ENCODE data around the gene NRXN3.

The NRXN3 gene

DNA sequence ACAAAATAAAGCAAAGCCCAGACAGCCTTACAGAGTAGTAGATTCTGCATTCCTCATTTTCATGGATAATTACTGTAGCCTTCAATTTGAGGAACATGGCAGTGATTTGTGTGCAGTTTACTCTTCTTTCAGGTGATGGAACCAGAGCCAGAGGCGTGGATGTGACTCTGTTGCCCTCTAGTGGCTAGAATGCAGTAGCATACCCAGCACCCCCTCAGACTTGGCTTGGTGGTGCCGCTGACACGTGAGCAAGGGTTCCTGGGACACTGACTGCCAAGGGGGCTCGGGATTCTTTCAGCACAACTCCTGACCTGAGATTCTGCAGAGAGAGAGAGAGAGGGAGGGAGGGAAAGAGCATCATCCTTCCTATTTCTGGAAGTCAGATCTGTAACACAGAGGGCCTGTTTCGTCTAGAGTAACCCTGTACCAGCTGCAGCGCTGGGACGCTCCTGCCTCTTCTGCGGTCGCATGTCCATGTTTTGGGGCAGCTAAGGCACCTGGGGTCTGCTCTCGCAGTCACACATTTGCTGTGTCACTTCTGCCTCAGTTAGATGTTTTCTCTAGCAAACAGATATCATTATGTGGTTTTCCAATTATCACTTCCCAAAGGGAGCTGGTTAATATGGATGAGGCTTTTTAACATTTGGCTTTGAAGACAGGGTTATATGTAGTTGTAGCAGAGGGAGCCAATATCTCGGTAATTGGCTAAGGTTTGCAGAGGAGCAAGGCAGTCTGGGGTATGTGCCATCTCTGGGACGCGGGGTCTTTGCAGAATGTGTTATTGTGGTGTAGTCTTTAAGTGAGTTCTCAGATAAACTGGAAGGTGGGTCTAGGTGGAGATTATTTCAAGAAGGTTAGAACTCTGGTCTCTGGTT is 428.1 kb downstream of the NRXN3 start:
- peak; percentile 56 for DNase-seq

DNA sequence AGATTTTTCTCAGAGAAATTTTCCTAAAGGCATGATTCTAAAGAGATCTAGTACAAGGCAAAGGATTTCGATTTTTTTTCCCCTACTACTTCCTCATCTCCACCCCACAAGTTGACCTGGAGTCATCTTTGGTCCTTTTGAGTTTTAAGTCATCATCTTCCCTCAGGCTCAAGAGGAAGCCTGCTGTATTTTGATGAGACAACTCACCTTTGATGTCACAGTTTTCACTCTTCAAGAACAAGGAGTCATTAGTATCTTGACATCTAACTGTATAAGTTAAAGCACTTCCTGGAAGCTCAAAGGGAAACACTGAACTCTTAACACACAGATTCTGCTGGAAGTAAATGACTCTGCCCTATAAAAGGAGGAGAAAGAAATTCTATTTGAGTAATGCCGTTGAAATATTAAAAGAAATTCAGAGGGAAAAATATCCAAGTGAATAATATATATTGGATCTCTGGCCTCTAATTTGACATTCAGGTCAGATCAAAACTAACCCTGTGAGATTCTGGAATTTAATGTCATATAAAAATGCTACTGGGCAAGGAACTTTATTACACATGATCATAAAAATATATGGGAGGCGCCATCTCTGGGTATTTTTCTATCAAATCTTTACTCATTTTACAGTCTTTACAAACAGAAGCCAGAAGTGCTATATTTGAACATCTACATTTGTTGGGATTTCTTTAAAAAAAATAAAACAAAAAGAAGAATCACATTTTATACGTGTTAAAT is 435.0 kb downstream of the NRXN3 start:
- no peak for DNase-seq

DNA sequence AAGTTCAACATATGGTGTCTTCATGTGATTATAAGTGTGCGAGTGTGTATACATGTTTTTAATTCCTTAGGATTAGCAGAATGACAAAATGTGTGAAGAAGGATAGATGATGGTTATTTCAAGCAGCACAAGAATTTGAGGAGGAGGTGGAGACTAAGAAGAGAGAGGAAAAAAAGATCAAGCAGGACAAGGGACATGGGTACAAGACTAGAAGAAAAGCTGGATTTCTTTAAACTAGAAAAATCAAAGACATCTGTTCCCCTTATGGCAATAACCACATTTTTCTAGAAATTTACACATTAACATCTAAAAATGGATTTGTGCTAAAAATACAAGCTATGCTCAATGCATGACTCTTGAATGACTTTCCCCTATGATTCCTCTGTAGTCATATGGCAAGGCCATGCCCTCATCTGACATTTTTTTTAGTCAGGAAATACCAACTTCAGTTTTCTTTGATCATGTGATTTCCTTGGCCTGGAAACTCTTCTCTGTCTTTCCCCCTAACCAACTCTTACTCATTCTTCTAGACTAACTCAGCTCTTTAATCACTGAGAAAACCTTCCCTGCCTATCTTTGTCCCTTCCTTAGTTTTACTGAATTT is 435.8 kb downstream of the NRXN3 start:
- DNase-seq = no peak

DNA sequence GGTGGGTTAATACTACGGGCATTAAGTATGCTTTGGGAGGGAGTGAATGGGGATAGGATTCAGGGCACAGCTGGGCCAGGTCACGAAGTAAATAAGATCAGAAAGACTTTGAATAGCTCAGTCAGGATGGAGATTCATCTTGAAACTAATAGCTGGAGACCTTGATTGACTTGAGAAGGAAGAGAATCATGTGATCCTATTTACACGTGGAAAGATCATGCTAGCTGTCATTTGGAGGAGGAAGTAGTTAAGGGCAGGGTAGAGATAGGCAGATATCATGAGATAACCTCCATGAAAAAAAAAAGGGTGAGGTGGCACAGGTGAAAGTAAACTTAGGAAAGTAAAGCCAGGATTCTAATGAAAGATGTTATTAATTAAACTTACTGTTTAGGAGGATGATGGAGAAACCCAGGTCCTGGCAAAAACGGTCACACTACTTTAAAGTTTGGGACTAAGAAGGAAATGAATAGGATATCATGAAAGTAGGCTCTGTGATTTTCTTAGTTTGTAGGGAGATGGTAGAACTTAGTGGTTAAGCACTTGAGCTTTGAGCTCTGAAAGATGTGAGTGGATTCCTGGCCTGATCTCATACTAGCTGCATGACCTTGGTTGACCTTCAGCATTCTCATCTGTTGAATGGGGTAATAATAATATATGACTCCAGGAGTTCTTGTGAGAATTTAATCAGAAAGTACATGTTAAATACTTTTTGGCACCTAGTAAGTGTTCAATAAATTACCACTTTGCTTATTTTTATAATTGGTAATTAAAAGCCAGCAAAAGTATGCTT is 439.0 kb downstream of the NRXN3 start:
- no peak for DNase-seq

DNA sequence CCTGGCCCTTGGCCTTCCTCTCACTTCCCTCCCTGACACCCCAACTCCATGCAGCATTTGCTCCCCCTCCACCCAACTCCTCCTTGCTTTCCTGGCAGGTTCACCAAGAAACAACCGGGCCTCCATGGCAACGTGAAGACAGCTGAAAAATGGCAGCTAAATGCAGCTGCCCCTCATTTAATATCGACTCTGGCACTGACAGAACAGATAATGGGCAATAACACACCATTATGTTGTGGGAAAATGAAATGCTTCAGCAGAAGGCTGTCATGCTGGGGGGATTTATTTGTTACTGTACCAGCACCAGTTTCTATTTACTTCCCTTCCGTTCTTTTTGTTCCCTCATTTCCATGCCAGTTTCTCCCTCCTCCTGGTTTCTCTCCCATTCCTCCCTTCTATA is 440.8 kb downstream of the NRXN3 start:
- no peak for DNase-seq

DNA sequence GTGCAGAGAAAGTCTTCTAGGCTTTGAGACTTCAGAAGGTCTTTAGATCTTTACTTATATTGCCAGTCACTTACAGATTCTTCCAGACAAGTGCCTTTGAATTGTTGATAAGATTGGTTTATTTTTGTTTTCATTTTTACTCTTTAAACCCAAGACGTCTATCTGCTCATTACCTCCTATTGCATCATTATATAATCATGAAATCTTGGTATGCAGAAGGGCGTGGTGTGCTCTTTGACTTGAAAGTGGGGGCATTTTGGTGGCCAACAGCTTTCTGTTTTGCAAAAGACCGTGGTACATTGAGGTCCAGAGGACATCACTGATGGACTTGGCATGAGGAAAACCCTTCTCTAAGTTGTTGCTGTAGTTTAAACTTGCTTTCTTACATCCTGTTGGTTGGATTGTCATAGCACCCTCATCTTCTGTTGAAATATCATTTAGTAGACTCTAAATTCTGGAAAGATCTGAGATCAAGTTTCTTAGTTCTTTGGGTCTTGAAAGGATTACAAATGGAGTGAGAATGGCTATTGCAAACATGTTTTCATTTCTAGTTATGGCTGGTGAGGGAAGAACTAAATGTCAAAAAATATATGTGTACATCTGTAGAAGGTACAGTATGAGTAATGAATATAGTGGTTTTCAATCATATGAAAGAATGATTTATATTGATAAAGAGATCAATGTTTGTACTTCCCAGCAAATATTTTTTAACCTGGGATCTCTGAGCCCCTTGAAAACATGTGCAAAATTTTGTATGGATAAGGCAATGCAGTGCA is 441.8 kb downstream of the NRXN3 start:
- no peak for DNase-seq

DNA sequence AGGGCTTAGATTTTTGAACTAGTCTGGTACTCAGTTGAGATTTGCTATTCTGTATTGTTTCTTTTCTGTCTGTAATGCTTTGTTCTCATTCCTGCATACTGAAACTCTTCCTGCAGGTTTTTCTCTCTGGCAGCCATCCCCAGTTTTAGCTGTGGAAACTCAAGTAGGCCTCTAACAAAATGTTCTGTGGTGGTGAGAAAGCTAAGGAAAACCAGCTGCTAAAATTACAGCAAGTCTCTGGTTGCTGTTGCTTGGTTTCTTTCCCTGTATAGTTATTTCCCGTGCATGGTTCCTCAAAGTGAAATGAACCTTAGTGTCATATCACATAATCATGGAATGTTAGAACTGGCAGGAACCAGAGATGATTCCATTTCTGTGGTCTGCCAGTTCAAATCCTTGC is 442.5 kb downstream of the NRXN3 start:
- no peak for DNase-seq

DNA sequence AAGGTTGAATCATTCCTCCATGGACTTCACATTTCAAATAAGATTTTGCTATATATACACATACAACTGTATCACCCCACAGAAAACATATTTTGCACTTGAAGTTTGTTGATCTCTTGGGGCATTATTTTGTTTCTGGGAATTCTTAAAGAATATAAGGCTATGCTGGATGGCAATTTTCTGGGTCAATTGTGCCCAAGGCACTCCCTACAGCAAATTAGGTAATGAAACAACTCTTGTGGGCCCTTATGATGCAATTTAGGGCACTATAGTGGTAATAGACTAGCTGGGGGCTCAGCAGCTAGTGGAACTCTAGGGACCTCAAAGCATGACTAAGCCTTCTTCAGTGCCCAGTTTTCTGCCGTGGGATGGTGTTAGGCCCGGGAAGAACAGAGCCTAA is 444.4 kb downstream of the NRXN3 start:
- no peak for DNase-seq

DNA sequence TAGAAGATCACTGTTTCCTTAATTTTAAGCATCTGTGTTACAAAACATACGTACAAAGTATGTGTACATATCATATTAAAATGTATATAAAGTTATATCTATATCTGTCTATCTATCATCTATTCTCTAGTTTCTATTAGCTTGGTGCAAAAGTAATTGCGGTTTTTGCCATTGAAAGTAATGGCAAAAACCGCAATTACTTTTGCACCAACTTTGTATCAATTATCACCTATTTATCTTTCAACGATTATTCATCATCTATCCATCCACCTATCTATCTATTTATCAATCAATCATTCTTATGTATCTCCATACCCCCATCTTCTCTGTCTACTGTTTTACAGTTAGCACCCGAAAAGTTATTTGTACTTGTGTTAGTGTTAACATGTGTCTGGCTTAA is 447.6 kb downstream of the NRXN3 start:
- no peak for DNase-seq

DNA sequence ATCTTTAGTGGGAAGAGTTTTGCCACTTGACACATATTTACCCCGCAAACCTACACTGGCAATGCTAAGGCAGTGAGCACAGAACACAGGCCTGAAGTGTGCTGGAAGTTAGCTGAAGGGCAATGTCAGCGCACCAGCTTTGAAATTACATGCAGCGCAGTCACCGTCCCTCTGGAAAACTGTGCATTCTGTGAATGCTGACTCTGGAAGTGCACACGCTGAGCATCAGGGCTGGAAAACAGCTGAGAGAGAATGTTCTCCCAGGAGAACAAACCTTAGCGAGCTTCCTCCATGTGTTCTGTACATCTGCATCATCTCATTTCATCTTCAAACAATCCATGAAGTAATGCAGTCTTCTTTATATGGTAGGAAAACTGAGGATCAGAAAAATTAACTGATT is 448.2 kb downstream of the NRXN3 start:
- DNase-seq = no peak

DNA sequence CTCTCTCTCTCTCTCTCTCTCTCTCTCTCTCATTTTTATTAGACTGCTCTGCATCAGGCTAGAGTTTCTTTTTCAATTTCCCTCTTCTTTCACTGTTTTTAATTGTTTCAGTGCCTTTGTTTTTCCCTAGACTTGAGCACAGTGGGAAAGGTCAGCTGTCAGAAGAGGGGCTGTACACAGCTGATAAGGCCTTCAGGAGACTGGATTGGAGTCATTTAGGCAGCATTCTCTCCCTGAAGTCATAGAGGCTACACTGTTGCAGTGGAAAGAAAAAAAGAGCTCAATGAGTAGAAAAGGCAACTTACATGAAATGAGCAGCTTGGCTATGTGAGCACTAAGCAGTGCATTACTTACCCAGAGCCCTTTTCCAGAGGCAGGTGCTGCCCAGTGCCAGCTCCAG is 456.9 kb downstream of the NRXN3 start:
- DNase-seq = no peak

DNA sequence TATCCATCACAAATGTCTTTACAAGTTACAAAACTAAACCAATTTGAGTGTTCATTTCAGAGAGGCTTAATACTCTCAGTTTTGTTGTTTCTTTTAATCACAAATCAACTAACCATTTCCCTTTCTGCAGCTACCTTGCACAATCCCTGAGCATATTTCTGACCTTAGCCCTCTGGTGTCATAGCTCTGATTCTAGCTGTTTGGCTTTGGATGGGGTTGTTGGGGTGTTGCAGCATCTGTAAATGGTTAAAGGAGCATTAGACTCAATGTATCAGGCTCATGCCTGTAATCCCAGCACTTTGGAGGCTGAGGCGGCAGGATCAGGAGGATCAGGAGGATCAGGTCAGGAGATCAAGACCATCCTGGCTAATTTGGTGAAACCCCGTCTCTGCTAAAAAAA is 461.4 kb downstream of the NRXN3 start:
- DNase-seq = no peak

DNA sequence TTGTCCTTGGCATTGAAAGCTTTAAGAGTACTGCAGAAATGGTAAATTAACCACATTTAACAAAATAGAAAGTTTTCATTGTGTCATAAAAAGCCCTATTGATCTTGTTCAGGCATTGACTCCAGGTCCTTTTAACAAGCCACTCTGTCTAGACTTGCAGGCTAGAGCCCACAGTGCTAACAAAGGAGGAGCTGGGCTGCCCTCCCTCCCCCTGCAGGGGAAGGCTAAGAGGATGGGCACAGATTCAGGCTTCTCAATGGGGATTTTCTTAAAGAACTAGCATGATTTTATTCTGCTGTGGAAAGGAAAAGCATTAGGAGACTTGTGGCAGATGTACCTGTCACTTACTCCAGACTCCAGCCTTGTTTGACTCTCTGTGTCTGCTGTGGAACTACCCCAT is 463.6 kb downstream of the NRXN3 start:
- DNase-seq = no peak

DNA sequence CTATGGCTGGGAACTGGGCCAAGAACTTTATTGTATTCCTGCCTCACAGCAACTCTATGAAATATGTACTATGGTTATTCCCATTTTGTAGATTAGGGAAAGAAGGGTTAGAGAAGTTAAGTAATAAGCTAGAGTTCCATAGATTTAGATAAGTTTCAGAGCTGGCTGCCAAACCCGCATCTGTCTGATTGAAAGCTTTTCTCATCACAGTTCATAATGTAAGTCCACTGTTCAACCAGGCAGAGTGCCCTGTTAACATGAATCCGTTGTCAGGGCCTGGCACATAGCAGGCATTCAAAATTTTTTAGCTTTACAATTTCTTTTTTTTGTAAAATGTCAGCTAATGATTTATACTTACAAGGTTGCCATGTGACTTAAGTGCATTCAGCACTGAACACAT is 467.3 kb downstream of the NRXN3 start:
- no peak for DNase-seq

DNA sequence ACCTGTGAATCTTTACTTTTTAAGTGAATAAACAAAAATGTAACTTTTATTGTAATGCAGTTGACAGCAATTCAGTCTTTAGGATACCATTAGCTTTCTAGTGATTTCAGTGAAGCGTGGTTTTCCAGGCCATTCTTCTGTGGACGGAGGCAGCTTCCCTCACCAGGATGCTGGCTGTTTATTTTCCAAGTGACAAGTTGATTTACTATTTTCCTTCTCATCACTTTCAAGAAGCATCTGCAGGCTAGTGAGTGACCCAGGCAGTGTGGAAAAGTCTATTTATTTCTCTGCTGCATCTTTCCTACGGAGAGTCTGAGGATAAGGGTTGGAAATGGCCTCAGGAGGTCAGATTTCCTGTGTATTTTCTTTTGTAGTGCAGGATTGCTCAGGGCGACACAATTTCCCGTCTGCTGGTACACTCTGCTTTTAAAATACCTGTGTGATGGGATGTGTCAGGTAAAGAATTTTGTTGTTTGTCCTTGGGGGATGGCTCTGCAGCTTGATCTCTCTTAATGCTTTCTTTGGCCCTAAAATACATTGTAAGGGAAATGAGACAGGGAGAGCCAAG is 467.8 kb downstream of the NRXN3 start:
- no peak for DNase-seq

DNA sequence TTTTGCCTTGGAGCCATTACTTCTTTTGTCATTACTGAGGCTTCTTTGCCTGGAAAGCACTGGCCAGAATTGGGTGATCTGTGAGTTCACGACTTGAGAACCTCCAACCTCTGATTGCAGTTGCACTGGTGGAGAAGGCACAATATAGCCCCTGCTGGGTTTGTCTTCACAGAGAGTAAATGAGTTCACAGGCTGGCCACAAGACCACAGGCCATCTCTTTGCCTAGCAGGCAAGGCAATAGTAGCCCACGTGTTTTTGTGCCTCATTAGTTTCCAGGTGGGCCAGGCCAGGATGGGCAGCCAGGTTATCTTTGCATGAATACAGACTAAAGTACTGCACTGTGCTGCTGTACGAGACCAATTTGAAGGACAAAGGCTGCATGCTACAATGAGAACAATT is 468.8 kb downstream of the NRXN3 start:
- DNase-seq = no peak

DNA sequence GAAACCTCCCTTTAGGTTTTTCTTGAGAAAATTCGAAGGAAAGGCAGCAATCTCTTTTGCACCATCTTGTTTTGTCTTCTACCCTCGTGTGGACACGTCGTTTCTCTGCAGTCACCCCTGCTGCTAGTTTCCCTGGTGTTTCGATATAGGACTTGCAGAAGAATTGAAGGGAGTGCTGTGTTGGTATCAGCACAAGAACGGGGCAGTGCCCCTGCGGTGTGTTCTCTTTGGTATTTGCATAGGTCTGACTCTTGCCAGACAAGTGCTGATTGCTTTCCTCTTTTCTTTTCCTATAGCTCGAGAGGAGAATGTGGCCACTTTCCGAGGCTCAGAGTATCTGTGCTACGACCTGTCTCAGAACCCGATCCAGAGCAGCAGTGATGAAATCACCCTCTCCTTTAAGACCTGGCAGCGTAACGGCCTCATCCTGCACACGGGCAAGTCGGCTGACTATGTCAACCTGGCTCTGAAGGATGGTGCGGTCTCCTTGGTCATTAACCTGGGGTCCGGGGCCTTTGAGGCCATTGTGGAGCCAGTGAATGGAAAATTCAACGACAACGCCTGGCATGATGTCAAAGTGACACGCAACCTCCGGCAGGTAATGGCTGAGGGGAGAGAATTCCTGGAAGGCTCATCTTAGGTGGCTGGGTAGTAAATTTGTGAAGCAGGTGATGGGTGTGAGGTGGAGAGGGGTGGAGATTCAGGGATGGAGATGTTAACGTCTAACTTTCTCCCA is 474.8 kb downstream of the NRXN3 start:
- DNase-seq = no peak

DNA sequence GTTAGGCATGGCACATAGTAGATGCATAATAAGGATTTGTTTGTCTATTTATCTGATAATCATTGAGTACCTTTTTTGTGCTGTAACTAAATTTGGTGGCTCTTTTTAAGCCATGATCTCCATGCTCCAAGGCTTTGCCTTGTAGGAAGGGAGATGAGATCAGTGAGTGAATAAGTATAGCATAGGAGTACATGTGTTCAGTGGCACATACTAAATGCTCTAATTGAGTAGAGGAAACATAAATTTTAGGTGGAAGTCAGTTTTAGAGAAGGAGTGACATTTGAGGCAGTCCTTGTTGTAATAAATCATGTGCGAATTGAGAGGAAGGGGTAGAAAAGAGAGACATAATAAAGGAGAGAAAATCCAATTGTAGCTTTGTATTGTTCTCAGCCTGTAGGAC is 482.6 kb downstream of the NRXN3 start:
- DNase-seq = no peak

DNA sequence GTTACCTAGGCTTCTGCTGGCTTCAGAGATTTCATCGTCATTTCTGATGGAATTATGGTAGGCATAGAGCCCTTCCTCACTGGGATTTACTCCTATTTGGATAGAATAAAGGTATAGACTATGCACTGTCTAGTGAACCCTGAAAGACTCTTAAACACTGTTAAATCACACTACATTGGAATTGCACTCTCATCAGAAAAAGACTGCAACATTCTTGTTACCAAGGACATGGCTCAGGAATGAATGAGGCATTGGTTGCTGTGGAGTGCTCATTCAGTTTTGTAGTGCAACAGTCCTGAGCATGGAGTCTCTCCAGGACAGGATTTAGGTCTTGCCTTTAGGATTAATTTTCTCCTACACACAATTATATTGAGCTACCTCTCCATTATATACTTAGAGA is 483.0 kb downstream of the NRXN3 start:
- DNase-seq = no peak

DNA sequence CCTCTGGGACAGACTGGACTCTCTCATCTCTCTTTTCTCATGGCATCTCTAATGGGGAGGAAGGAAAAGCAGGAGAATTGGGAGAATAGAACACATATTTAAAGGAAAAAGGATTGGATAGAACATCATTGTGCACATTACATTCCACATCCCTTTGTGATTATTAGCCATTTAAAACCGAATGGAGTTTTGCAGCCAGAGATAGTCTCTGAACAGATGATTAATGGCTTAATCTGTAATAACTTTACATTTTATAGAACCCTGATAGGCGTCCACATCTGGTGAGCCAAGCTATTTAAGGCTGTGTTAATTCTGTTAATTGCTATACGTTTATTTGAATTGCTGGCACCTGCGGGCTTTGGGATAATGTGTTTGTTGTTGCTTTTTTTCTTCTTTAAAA is 487.3 kb downstream of the NRXN3 start:
- DNase-seq = no peak

DNA sequence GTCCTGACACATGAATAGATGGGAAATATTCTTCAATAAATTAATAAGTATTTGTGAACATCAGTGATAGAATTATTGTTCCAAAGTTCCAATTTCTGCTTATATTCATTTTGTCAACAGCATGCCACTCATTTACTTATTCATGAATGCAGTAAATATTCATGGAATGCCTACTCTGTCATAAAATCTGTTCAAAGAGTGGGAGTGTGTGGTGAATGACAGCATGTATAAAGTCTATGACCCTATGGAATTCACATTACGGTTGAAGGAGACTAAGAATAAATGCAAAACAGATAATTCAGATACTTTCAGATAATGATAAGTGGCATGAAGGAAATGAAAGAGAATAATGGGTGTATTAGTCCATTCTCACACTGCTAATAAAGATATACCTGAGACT is 494.7 kb downstream of the NRXN3 start:
- DNase-seq = no peak

Measured in stimulated activated CD4-positive, alpha-beta T cell treated with anti-CD3 and anti-CD28 coated beads, Interleukin-15, amount 100 ng/mL, for 24 hours (primary cell).